Measurements from ENCODE around the gene DNAH5.

DNA sequence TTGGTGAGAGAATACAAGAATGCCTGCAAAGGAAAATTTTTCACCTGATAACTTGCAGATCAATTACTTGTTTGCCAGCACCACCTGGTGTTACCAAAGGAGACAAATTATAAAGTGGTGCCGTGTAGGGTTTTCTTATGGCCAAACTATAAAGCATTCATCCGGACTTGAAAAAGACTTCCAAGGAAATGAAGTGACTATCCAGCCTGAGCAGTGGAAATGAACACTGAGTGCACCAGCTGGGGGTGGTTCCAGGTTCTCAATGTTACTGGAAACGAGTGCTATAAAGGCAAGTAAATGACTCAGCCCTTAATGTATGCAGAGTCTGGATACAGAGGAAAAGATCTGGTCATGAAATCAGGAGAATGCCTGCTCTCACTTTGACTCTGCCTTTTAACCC, 113.1 kb downstream of the DNAH5 start:
- TF ChIP-seq, protein P1, sequence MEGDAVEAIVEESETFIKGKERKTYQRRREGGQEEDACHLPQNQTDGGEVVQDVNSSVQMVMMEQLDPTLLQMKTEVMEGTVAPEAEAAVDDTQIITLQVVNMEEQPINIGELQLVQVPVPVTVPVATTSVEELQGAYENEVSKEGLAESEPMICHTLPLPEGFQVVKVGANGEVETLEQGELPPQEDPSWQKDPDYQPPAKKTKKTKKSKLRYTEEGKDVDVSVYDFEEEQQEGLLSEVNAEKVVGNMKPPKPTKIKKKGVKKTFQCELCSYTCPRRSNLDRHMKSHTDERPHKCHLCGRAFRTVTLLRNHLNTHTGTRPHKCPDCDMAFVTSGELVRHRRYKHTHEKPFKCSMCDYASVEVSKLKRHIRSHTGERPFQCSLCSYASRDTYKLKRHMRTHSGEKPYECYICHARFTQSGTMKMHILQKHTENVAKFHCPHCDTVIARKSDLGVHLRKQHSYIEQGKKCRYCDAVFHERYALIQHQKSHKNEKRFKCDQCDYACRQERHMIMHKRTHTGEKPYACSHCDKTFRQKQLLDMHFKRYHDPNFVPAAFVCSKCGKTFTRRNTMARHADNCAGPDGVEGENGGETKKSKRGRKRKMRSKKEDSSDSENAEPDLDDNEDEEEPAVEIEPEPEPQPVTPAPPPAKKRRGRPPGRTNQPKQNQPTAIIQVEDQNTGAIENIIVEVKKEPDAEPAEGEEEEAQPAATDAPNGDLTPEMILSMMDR (IDR thresholded peaks at IDR 0.05) = no peak
- TF ChIP-seq POLR2A (IDR thresholded peaks at IDR 0.05) = no peak

Measured in lower leg skin (tissue), 3 donors.